Measurements from ENCODE around the gene TMEM132C.

The TMEM132C gene

GRCh38 chr12:128426511-128426910 is 159.5 kb downstream of the TMEM132C start:
- TF ChIP-seq, protein P1, sequence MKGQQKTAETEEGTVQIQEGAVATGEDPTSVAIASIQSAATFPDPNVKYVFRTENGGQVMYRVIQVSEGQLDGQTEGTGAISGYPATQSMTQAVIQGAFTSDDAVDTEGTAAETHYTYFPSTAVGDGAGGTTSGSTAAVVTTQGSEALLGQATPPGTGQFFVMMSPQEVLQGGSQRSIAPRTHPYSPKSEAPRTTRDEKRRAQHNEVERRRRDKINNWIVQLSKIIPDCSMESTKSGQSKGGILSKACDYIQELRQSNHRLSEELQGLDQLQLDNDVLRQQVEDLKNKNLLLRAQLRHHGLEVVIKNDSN (IDR thresholded peaks at IDR 0.05): no peak
- TF ChIP-seq TEAD4 (IDR thresholded peaks at IDR 0.05) (no peak), EGR1 (IDR thresholded peaks at IDR 0.05) (no peak), YY1 (IDR thresholded peaks at IDR 0.05; ENCODE audit: low read depth) (no peak), EP300 (IDR thresholded peaks at IDR 0.05; ENCODE audit: borderline replicate concordance) (no peak), NFIC (IDR thresholded peaks at IDR 0.05) (no peak), CEBPB (IDR thresholded peaks at IDR 0.05) (no peak), TAF1 (IDR thresholded peaks at IDR 0.05; ENCODE audit: low read depth) (no peak), CREB1 (IDR thresholded peaks at IDR 0.05; ENCODE audit: low read depth) (no peak), RAD21 (IDR thresholded peaks at IDR 0.05; ENCODE audit: low read depth) (no peak), TCF12 (IDR thresholded peaks at IDR 0.05; ENCODE audit: low read depth) (no peak), ZBTB7A (IDR thresholded peaks at IDR 0.05; ENCODE audit: low read depth) (no peak), MAX (IDR thresholded peaks at IDR 0.05) (no peak), FOXM1 (IDR thresholded peaks at IDR 0.05; ENCODE audit: borderline replicate concordance, low read depth) (no peak)
- TF ChIP-seq, protein P2, sequence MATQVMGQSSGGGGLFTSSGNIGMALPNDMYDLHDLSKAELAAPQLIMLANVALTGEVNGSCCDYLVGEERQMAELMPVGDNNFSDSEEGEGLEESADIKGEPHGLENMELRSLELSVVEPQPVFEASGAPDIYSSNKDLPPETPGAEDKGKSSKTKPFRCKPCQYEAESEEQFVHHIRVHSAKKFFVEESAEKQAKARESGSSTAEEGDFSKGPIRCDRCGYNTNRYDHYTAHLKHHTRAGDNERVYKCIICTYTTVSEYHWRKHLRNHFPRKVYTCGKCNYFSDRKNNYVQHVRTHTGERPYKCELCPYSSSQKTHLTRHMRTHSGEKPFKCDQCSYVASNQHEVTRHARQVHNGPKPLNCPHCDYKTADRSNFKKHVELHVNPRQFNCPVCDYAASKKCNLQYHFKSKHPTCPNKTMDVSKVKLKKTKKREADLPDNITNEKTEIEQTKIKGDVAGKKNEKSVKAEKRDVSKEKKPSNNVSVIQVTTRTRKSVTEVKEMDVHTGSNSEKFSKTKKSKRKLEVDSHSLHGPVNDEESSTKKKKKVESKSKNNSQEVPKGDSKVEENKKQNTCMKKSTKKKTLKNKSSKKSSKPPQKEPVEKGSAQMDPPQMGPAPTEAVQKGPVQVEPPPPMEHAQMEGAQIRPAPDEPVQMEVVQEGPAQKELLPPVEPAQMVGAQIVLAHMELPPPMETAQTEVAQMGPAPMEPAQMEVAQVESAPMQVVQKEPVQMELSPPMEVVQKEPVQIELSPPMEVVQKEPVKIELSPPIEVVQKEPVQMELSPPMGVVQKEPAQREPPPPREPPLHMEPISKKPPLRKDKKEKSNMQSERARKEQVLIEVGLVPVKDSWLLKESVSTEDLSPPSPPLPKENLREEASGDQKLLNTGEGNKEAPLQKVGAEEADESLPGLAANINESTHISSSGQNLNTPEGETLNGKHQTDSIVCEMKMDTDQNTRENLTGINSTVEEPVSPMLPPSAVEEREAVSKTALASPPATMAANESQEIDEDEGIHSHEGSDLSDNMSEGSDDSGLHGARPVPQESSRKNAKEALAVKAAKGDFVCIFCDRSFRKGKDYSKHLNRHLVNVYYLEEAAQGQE (IDR thresholded peaks at IDR 0.05; ENCODE audit: low read depth): no peak

GRCh38 chr12:128439796-128440195 is 172.8 kb downstream of the TMEM132C start:
- TF ChIP-seq, protein P1 (IDR thresholded peaks at IDR 0.05): no peak
- TF ChIP-seq TEAD4 (IDR thresholded peaks at IDR 0.05): no peak
- TF ChIP-seq, protein P2 (IDR thresholded peaks at IDR 0.05; ENCODE audit: low read depth): no peak
- no peak for TF ChIP-seq FOXM1 (IDR thresholded peaks at IDR 0.05; ENCODE audit: borderline replicate concordance, low read depth)
- no peak for TF ChIP-seq TAF1 (IDR thresholded peaks at IDR 0.05; ENCODE audit: low read depth)
- no peak for TF ChIP-seq CREB1 (IDR thresholded peaks at IDR 0.05; ENCODE audit: low read depth)
- no peak for TF ChIP-seq NFIC (IDR thresholded peaks at IDR 0.05)
- TF ChIP-seq CEBPB (IDR thresholded peaks at IDR 0.05): no peak
- no peak for TF ChIP-seq TCF12 (IDR thresholded peaks at IDR 0.05; ENCODE audit: low read depth)
- no peak for TF ChIP-seq ZBTB7A (IDR thresholded peaks at IDR 0.05; ENCODE audit: low read depth)
- TF ChIP-seq EP300 (IDR thresholded peaks at IDR 0.05; ENCODE audit: borderline replicate concordance): no peak
- TF ChIP-seq EGR1 (IDR thresholded peaks at IDR 0.05): no peak
- TF ChIP-seq MAX (IDR thresholded peaks at IDR 0.05): no peak
- no peak for TF ChIP-seq YY1 (IDR thresholded peaks at IDR 0.05; ENCODE audit: low read depth)
- TF ChIP-seq RAD21 (IDR thresholded peaks at IDR 0.05; ENCODE audit: low read depth): no peak

DNA sequence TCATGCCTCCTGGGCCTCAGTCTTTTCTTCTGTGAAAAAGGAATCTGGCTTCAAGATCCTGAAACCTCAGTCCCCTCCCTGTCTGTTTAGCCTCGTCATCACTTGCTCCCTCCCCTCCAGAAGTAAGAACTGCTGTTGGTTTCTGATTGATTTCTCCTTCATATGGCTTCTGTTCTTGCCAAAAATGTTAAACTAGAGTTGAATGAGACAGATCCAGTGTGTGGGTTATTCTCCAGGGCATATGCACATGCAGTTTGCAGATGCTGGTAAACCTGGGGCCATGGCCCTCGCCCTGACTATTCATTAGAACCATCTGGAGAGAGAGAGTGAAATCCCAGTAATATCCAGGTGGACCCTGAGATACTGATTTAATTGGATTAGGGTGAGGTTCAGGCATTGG is 175.1 kb downstream of the TMEM132C start:
- TF ChIP-seq CEBPB (IDR thresholded peaks at IDR 0.05): no peak
- TF ChIP-seq EP300 (IDR thresholded peaks at IDR 0.05; ENCODE audit: borderline replicate concordance): no peak
- no peak for TF ChIP-seq TAF1 (IDR thresholded peaks at IDR 0.05; ENCODE audit: low read depth)
- TF ChIP-seq TEAD4 (IDR thresholded peaks at IDR 0.05): no peak
- TF ChIP-seq FOXM1 (IDR thresholded peaks at IDR 0.05; ENCODE audit: borderline replicate concordance, low read depth): no peak
- no peak for TF ChIP-seq NFIC (IDR thresholded peaks at IDR 0.05)
- TF ChIP-seq YY1 (IDR thresholded peaks at IDR 0.05; ENCODE audit: low read depth): no peak
- no peak for TF ChIP-seq CREB1 (IDR thresholded peaks at IDR 0.05; ENCODE audit: low read depth)
- TF ChIP-seq, protein P1 (IDR thresholded peaks at IDR 0.05): no peak
- no peak for TF ChIP-seq MAX (IDR thresholded peaks at IDR 0.05)
- TF ChIP-seq RAD21 (IDR thresholded peaks at IDR 0.05; ENCODE audit: low read depth): no peak
- TF ChIP-seq, protein P2 (IDR thresholded peaks at IDR 0.05; ENCODE audit: low read depth): no peak
- no peak for TF ChIP-seq ZBTB7A (IDR thresholded peaks at IDR 0.05; ENCODE audit: low read depth)
- TF ChIP-seq EGR1 (IDR thresholded peaks at IDR 0.05): no peak
- TF ChIP-seq TCF12 (IDR thresholded peaks at IDR 0.05; ENCODE audit: low read depth): no peak

All from Ishikawa (cell line).